Suprapubic skin (tissue), 4 donors: ENCODE measurements around the gene LEP.

ENCODE experiments used
- CTCF ChIP-seq, 2 donors: fragments of 200-600 bp in 1 of 2; fragments of 450-650 bp in 1 of 2; sonication (generic) in 1 of 2; IDR thresholded peaks; one replicate each; pipeline ENCODE4 v1.5.1; 2016 to 2019; ENCODE audit warnings: antibody characterized with exemption in 2 of 2, mild to moderate bottlenecking in 1 of 2, moderate library complexity in 1 of 2
- EP300 ChIP-seq: sonication (generic); formaldehyde crosslinking; IDR thresholded peaks from one replicate; pipeline ENCODE4 v1.6.1; 2017; ENCODE audit warnings: antibody characterized with exemption
- POLR2A ChIP-seq, 2 donors: fragments of 450-650 bp; IDR thresholded peaks; one replicate each; pipeline ENCODE4 v1.6.1; 2017; ENCODE audit warnings: antibody characterized with exemption in 2 of 2, mild to moderate bottlenecking in 2 of 2, moderate library complexity in 2 of 2
- POLR2AphosphoS5 ChIP-seq, 3 donors: sonication (generic); formaldehyde crosslinking; IDR thresholded peaks; one replicate each; pipeline ENCODE4 v1.6.1; 2017; ENCODE audit warnings: antibody characterized with exemption in 3 of 3

- TF ChIP-seq POLR2AphosphoS5 (IDR thresholded peaks at IDR 0.05) (no peak), CTCF (IDR thresholded peaks at IDR 0.05) (no peak), POLR2A (IDR thresholded peaks at IDR 0.05) (no peak), EP300 (no peak)
Measured at GRCh38 chr7:128303133-128303532, 62.1 kb downstream of the LEP start.
